Skeletal muscle tissue (tissue), 4 donors: ENCODE data around the gene TSPAN11. TPM values are rescaled to one million over a fixed set of nuclear protein-coding genes. Genes with fewer than 3 reads are reported as not detected.
"Not testable (repeated sequence)": the region's sequence is repeated elsewhere in the genome, so short reads cannot be mapped to it uniquely, and the experiment has no call there.

Experiments
- H3K27ac ChIP-seq: one replicate; pipeline ENCODE4 v1.7.0; 2013; ENCODE audit warnings: mild to moderate bottlenecking, low read depth, low read length, inconsistent platforms
- H3K27me3 ChIP-seq, 3 donors: one replicate each; pipeline ENCODE4 v1.7.0; 2013; ENCODE audit warnings: low read length in 3 of 3; ENCODE audit not compliant: control insufficient read depth in 3 of 3, insufficient read depth in 3 of 3
- H3K36me3 ChIP-seq, 3 donors: one replicate each; pipeline ENCODE4 v1.7.0; 2013; ENCODE audit warnings: low read length in 3 of 3; ENCODE audit not compliant: control insufficient read depth in 3 of 3, insufficient read depth in 3 of 3
- H3K4me1 ChIP-seq, 3 donors: one replicate each; pipeline ENCODE4 v1.7.0; 2013; ENCODE audit warnings: low read length in 3 of 3, mild to moderate bottlenecking in 3 of 3; ENCODE audit not compliant: control insufficient read depth in 3 of 3, insufficient read depth in 3 of 3
- H3K4me3 ChIP-seq, 3 donors: one replicate each; pipeline ENCODE4 v1.7.0; 2013; ENCODE audit warnings: low read length in 3 of 3
- H3K9ac ChIP-seq, 3 donors: one replicate each; pipeline ENCODE4 v1.7.0; 2013; ENCODE audit warnings: low read length in 3 of 3, mild to moderate bottlenecking in 3 of 3, moderate library complexity in 2 of 3, low read depth in 1 of 3
- H3K9me3 ChIP-seq, 3 donors: one replicate each; pipeline ENCODE4 v1.7.0; 2013; ENCODE audit warnings: low read length in 3 of 3; ENCODE audit not compliant: control insufficient read depth in 3 of 3
- total RNA-seq: library from RNA; depleted of rRNA; stranded (reverse); fragments of >200 nt; gene quantifications from one replicate; pipeline ENCODE4 v1.2.3, GENCODE V29; 2014
- donor health status: Osteomylitis.

TSPAN11 gene
- total RNA-seq, 1 donor from 2014 or later = 7.3 TPM

DNA sequence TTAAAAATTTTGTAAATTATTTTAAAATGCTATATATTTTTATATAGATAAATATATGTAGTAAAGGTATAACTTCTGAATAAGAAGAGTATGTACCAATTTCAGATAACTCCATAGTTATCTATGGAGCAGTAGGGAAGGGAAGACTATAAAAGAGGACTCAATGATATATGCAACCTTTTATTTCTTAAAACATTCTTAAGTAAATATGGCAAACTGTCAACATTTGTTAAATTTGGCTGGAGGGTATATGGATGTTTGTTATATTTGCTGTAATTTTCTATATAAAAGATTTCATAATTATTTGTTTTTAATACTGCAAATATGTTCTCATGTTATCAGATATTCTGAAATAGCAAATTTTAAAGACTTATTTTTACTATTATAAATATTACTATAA, 38.3 kb upstream of the TSPAN11 start:
- Histone ChIP-seq H3K27ac (no peak overlapping the region), H3K4me3 (no peak overlapping the region), H3K36me3 (no peaks in the 10 kb centered on the region), H3K9me3 (peaks cover 0 to 13% (median 13%) of the 10 kb centered on the region in 3 donors), H3K9ac (no peak overlapping the region), H3K4me1 (no peaks in the 10 kb centered on the region), H3K27me3 (no peaks in the 10 kb centered on the region)

DNA sequence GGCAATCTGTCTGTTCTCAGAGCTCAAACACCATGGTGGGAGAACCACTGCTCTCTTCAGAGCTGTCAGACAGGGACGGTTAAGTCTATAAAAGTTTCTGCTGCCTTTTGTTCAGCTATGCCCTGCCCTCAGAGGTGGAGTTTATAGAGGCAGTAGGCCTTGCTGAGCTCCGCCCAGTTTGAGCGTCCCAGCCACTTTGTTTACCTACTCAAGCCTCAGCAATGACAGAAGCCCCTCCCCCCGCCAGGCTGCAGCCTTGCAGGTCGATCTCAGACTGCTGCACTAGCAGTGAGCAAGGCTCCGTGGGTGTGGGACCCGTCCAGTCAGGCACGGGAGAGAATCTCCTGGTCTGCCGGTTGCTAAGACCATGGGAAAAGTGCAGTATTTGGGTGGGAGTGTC, 32.0 kb upstream of the TSPAN11 start:
- H3K27me3 ChIP-seq, H3K27ac ChIP-seq, H3K9ac ChIP-seq, H3K4me1 ChIP-seq, H3K9me3 ChIP-seq, H3K4me3 ChIP-seq, H3K36me3 ChIP-seq: not testable (repeated sequence)

DNA sequence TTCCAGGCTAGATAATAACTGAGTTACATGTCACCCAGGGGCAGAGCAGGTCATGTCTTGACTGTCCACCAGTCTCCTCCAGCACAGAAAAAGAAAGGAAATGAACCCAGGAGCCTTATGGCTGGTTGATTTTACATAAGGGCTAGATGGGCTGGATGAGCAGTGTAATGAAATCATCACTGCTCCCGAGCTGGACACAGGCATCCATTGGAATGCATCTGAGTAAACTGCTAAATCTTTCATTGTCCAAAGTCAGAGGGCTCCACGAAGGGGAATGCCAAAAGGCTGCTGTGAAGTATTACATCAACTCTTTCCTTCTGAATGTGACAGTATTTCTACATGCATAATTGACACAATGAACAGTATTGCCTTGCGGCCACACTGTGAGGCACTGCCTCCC, 30.1 kb upstream of the TSPAN11 start:
- Histone ChIP-seq H3K9me3 (no peaks in the 10 kb centered on the region), H3K9ac (no peak overlapping the region), H3K27ac (no peak overlapping the region), H3K4me3 (no peak overlapping the region), H3K36me3 (no peaks in the 10 kb centered on the region), H3K4me1 (no peaks in the 10 kb centered on the region), H3K27me3 (no peaks in the 10 kb centered on the region)

DNA sequence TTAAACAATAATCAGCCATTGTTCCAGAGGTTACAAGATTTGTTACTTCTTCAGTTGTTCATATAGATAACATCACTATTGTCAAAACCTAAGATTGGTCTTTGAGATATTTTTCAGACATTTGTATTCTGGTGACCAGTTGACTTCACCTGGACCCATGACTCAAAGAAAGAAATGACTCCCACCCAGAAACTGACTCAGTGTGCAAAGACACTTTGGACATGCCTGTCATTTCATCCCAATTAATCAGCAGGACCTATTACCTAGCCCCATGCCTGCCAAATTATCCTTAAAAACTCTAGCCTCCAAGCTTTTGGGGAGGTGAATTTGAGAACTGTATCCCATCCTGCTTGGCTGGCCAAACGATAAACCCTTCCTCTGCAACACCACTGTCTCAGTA, 27.7 kb upstream of the TSPAN11 start:
- H3K9ac ChIP-seq = no peak overlapping the region
- H3K27ac ChIP-seq = no peak overlapping the region
- no peaks in the 10 kb centered on the region for H3K9me3 ChIP-seq

DNA sequence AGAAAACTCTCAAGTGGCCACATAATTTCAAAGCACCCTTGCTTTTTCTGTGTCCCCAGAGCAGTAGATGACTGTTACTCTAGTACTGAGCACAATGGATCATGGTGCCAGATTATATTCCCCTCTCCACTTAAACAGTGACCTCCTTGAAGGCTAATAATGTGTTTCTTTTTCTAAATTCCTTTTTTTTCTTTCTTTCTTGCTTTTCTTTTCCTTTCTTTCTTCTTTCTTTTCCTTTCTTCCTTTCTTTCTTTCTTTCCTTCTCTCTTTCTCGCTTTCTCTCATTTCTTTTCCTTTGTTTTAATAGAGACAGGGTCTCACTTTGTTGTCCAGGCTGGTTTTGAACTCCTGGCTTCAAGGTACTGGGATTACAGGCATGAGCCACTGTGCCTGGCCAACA, 26.2 kb upstream of the TSPAN11 start:
- Histone ChIP-seq H3K4me1 (no peaks in the 10 kb centered on the region), H3K9ac (no peak overlapping the region), H3K27ac (no peak overlapping the region), H3K4me3 (no peak overlapping the region), H3K27me3 (no peaks in the 10 kb centered on the region), H3K9me3 (no peaks in the 10 kb centered on the region), H3K36me3 (no peaks in the 10 kb centered on the region)

More for the DNA sequence above, 27.7 kb upstream of the TSPAN11 start:
- Histone ChIP-seq H3K4me1 (no peaks in the 10 kb centered on the region), H3K36me3 (no peaks in the 10 kb centered on the region), H3K4me3 (no peak overlapping the region), H3K27me3 (no peaks in the 10 kb centered on the region)

DNA sequence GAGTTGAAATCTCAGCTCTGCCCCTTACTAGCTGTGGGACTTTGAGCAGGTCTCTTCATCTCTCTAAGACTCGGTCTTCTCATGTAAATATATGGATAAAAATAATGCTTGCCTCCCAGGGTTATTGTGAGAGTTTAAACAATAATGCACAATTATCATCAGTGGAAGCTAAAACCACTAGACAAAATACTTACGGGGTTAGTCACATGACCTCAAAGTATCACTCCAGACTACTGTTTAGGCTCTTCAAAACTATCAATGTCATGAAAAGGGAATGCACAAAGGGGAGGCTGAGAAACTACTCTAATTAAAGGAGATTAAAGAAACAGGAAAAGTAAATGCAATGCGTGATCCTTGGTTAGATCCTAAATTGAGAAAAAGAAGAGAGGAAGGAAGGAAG, 24.5 kb upstream of the TSPAN11 start:
- H3K9ac ChIP-seq = no peak overlapping the region
- H3K27ac ChIP-seq = no peak overlapping the region
- H3K4me1 ChIP-seq = no peaks in the 10 kb centered on the region

DNA sequence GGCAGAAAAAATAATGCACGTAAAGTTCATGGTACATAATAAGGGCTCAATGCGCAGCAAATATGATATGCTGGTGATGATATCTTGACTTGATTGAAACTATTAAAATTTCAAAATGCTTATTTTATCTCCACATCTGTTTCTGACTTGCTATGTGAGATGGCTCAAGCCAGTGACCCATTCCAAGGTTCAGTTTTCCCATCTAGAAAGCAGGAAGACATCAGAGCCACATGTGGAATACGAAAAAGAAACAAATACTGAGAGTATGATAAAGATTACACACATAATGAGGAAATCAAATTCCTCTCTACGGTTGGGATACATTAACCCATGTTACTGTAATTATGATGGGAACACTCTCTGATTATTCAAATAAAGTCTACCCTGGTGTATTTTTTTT, 24.0 kb upstream of the TSPAN11 start:
- no peak overlapping the region for H3K4me3 ChIP-seq
- H3K9me3 ChIP-seq = no peaks in the 10 kb centered on the region
- no peaks in the 10 kb centered on the region for H3K36me3 ChIP-seq
- H3K27me3 ChIP-seq = no peaks in the 10 kb centered on the region
- H3K27ac ChIP-seq = no peak overlapping the region
- no peak overlapping the region for H3K9ac ChIP-seq
- H3K4me1 ChIP-seq = no peaks in the 10 kb centered on the region

More for the DNA sequence above, 24.5 kb upstream of the TSPAN11 start:
- H3K27me3 ChIP-seq = no peaks in the 10 kb centered on the region
- no peaks in the 10 kb centered on the region for H3K36me3 ChIP-seq
- no peaks in the 10 kb centered on the region for H3K9me3 ChIP-seq
- no peak overlapping the region for H3K4me3 ChIP-seq

DNA sequence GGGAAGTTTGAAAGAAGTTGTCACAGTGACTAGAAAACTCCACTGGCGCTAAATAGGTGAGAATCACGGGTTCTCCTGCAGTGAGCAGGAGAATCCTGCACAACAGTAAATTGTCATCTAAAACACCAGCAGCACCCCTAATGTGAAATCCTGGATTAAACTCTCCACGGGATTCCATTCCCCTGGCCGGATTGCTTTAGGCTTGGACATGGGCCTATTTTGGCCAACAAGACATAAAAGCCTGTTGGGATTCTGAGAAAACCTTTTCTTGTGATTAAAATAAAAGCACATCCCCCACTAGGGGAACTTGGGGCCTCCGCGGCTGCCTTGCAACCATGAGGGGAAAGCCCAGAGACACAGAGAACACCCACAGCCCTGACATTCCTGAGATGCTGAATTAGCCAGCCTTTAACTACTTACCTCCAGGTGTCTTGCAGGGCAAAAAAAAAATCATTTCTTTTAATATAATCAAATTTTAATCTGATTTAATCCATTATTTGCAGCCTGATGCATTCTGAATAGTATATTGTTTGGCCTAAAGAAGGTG, 21.0 kb upstream of the TSPAN11 start:
- no peaks in the 10 kb centered on the region for H3K36me3 ChIP-seq
- no peaks in the 10 kb centered on the region for H3K27me3 ChIP-seq
- H3K9me3 ChIP-seq = no peaks in the 10 kb centered on the region
- no peak overlapping the region for H3K27ac ChIP-seq
- H3K4me3 ChIP-seq = no peak overlapping the region
- H3K4me1 ChIP-seq = peaks cover 0 to 13% (median 0%) of the 10 kb centered on the region in 3 donors
- H3K9ac ChIP-seq = no peak overlapping the region

DNA sequence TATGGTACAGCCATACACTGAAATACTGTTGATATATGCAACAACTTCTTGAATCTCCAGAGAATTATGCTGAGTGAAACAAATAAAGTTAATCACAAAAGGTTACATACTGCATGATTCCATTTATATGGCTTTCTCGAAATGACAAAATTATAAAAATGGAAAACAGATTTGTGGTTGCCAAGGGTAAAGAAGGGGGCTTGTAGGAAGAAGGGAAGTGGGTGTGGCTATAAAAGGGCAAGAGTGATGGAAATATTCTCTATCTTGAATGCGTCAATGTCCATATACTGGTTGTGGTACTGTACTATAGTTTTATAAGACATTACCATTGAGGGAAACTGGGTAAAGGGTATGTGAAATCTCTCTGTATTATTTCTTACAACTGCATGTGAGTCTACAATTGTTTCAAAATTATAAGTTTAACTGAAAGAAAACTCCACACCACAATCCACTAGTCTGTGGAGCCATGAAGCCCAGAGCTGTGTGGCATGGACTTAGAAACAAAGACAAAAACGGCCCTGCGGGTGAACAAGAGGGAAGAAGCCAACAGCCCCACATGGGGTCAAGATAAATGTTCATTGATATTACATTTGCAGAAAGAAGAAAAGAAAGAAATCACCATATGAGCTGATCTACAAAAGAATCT, 18.3 kb upstream of the TSPAN11 start:
- H3K27me3 ChIP-seq = no peaks in the 10 kb centered on the region
- no peak overlapping the region for H3K4me3 ChIP-seq
- no peaks in the 10 kb centered on the region for H3K9me3 ChIP-seq
- H3K27ac ChIP-seq = no peak overlapping the region
- H3K9ac ChIP-seq = no peak overlapping the region
- H3K4me1 ChIP-seq = peaks cover 0 to 13% (median 0%) of the 10 kb centered on the region in 3 donors
- H3K36me3 ChIP-seq = no peaks in the 10 kb centered on the region

DNA sequence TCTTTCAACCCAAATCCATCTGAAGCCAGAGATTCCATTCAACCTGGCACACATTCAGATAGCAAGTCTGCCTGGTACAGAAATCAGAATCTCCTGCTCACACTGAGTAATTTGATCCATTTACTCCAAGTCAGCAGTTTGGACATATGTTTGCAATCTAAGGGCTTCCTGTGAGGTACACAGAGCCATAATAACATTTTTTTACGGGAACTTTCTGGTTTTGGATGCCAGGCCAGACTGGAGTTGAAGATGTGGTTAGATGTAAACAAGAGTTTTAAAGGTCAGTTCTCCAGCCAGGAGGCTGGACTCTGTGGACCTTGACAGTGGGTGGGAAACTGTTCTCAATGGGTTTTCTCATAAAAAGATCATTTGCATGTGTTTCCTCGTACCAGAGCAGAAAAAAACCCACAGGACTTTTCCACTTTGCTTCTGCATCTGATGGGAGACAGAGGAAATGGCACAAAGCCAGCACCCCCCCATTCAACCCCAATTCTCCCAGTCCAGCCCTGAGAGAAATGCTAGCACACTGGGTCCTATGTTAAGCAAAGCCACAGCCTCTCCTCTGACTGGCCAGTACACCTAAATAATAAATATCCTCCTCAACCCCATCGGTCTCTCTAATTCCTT, 17.7 kb upstream of the TSPAN11 start:
- H3K9ac ChIP-seq = no peak overlapping the region
- peak overlapping the region; percentile 40 for H3K27ac ChIP-seq
- no peak overlapping the region for H3K4me3 ChIP-seq
- H3K4me1 ChIP-seq = peaks cover 0 to 13% (median 0%) of the 10 kb centered on the region in 3 donors
- H3K27me3 ChIP-seq = no peaks in the 10 kb centered on the region
- no peaks in the 10 kb centered on the region for H3K36me3 ChIP-seq
- H3K9me3 ChIP-seq = no peaks in the 10 kb centered on the region
